Thyroid gland (tissue), 4 donors: ENCODE data around the gene CA5A. TPM values are rescaled to one million over a fixed set of nuclear protein-coding genes. Genes with fewer than 3 reads are reported as not detected.
A peak's percentile ranks its signal among the peaks of the same experiment; 100 is the strongest.

Experiments
- DNase-seq, 2 donors: peaks; one replicate each; pipeline ENCODE4 v3.0.0-alpha.2; 2019
- H3K27ac ChIP-seq, 3 donors: fragments of 200-600 bp; sonication (generic); 1 replicate in 2 of 3; 2 replicates in 1 of 3; pipeline ENCODE4 v1.5.1; 2016 to 2019; ENCODE audit warnings: mild to moderate bottlenecking in 1 of 3, moderate library complexity in 1 of 3
- H3K27me3 ChIP-seq: fragments of 200-600 bp; sonication (generic); one replicate; pipeline ENCODE4 v1.5.1; 2019
- H3K36me3 ChIP-seq, 2 donors: fragments of 200-600 bp; sonication (generic); one replicate each; pipeline ENCODE4 v1.5.1; 2016 to 2019
- H3K4me1 ChIP-seq, 2 donors: fragments of 200-600 bp; sonication (generic); one replicate each; pipeline ENCODE4 v1.5.1; 2017 to 2019
- H3K4me3 ChIP-seq, 3 donors: fragments of 200-600 bp; sonication (generic); replicated peaks in 1 of 3; 1 replicate in 2 of 3; 2 replicates in 1 of 3; pipeline ENCODE4 v1.5.1; 2016; ENCODE audit warnings: mild to moderate bottlenecking in 1 of 3
- H3K9me3 ChIP-seq: fragments of 200-600 bp; sonication (generic); one replicate; pipeline ENCODE4 v1.5.1; 2017
- CTCF ChIP-seq, 6 experiments: fragments of 200-600 bp in 3 of 6; fragments of 450-650 bp in 3 of 6; sonication (generic) in 3 of 6; IDR thresholded peaks; one replicate each; pipeline ENCODE4 v1.5.1; 2016 to 2019; ENCODE audit warnings: antibody characterized with exemption in 6 of 6, mild to moderate bottlenecking in 2 of 6, inconsistent platforms in 1 of 6, moderate library complexity in 1 of 6
- POLR2A ChIP-seq, 2 donors: fragments of 450-650 bp; IDR thresholded peaks; one replicate each; pipeline ENCODE4 v1.6.1; 2017; ENCODE audit warnings: antibody characterized with exemption in 2 of 2, mild to moderate bottlenecking in 2 of 2, moderate library complexity in 1 of 2
- WGBS, 2 donors: methylation state at CpG; one replicate each; pipeline ENCODE4 v1.1.5; 2017; 5-methylcytosine and 5-hydroxymethylcytosine counted together
- intact Hi-C: fragments of 100-400 bp; cut with DNase I; formaldehyde crosslinking; loops from one replicate; pipeline ENCODE4 v1.15.1; 2023
- total RNA-seq, 4 donors: library from RNA; depleted of rRNA; stranded (reverse); fragments of >200 nt; gene quantifications; one replicate each; pipeline ENCODE4 v1.2.3, GENCODE V29; 2016

The CA5A gene
- total RNA-seq, 4 donors from 2014 or later: not detected

GRCh38 chr16:87924811-87925670, 11.3 kb downstream of the CA5A start:
- H3K27ac ChIP-seq: peak overlapping the region; percentile 93 to 97 (median 95)
- no peaks in the 10 kb centered on the region for H3K36me3 ChIP-seq
- DNase-seq: peak; percentile 98
- H3K4me1 ChIP-seq: peaks cover 43 to 50% of the 10 kb centered on the region in 2 donors
- H3K9me3 ChIP-seq: no peaks in the 10 kb centered on the region
- peak in 1 of 2 donors; percentile 57 for TF ChIP-seq POLR2A (IDR thresholded peaks at IDR 0.05)
- TF ChIP-seq CTCF (IDR thresholded peaks at IDR 0.05): no peak
- intact Hi-C loops: no loop called here
- H3K4me3 ChIP-seq: no peak overlapping the region
- 41 to 42% methylated on average over 14 to 24 of the region's 26 CpGs for WGBS, 2 donors
- H3K27me3 ChIP-seq: no peaks in the 10 kb centered on the region

GRCh38 chr16:87924041-87924810, 12.1 kb downstream of the CA5A start:
- H3K27ac ChIP-seq: peak overlapping the region; percentile 93 to 97 (median 95)
- 27 to 45% methylated on average over 21 to 23 of the region's 27 CpGs for WGBS, 2 donors

GRCh38 chr16:87922250-87922871, 14.0 kb downstream of the CA5A start:
- peak; percentile 79 to 80 for DNase-seq

More at GRCh38 chr16:87924041-87924810, 12.1 kb downstream of the CA5A start:
- Histone ChIP-seq H3K27me3 (no peaks in the 10 kb centered on the region), H3K36me3 (no peaks in the 10 kb centered on the region), H3K4me3 (no peak overlapping the region), H3K9me3 (no peaks in the 10 kb centered on the region), H3K4me1 (peaks cover 43 to 50% of the 10 kb centered on the region in 2 donors)
- intact Hi-C loops: no loop called here
- DNase-seq: peak; percentile 96 to 97
- TF ChIP-seq POLR2A (IDR thresholded peaks at IDR 0.05) (peak in 1 of 2 donors; percentile 51), CTCF (IDR thresholded peaks at IDR 0.05) (peak in 1 of 6 experiments; percentile 14)

GRCh38 chr16:87921236-87921773, 15.0 kb downstream of the CA5A start:
- no peak for DNase-seq
- H3K9me3 ChIP-seq: no peaks in the 10 kb centered on the region
- intact Hi-C loops: no loop called here
- H3K4me3 ChIP-seq: no peak overlapping the region
- peaks cover 39 to 42% of the 10 kb centered on the region in 2 donors for H3K4me1 ChIP-seq
- 74 to 85% methylated on average over 9 to 13 of the region's 13 CpGs for WGBS, 2 donors
- H3K36me3 ChIP-seq: no peaks in the 10 kb centered on the region
- no peak overlapping the region for H3K27ac ChIP-seq
- no peak for TF ChIP-seq POLR2A (IDR thresholded peaks at IDR 0.05)
- TF ChIP-seq CTCF (IDR thresholded peaks at IDR 0.05): no peak
- no peaks in the 10 kb centered on the region for H3K27me3 ChIP-seq

More at GRCh38 chr16:87922250-87922871, 14.0 kb downstream of the CA5A start:
- no peaks in the 10 kb centered on the region for H3K36me3 ChIP-seq
- H3K9me3 ChIP-seq: no peaks in the 10 kb centered on the region
- intact Hi-C loops: no loop called here
- WGBS, 2 donors: 45 to 63% methylated on average over 10 to 11 of the region's 14 CpGs
- peak overlapping the region; percentile 24 to 97 (median 58) for H3K27ac ChIP-seq
- no peaks in the 10 kb centered on the region for H3K27me3 ChIP-seq
- H3K4me3 ChIP-seq: no peak overlapping the region
- peaks cover 43 to 50% of the 10 kb centered on the region in 2 donors for H3K4me1 ChIP-seq
- no peak for TF ChIP-seq POLR2A (IDR thresholded peaks at IDR 0.05)
- TF ChIP-seq CTCF (IDR thresholded peaks at IDR 0.05): no peak
